SH-SY5Y (cell line): ENCODE data around the gene NPAS2.

ENCODE experiments used
- GATA2 ChIP-seq: IDR thresholded peaks from 2 replicates; pipeline ENCODE4 v1.6.1; 2011; ENCODE audit warnings: mild to moderate bottlenecking, low read depth, low read length
- GATA3 ChIP-seq: IDR thresholded peaks from 2 replicates; pipeline ENCODE4 v1.6.1; 2011; ENCODE audit warnings: low read depth, mild to moderate bottlenecking, low read length, moderate library complexity

- TF ChIP-seq GATA3 (no peak), GATA2 (no peak)
Observed at GRCh38 chr2:100845141-100845991, 25.4 kb downstream of the NPAS2 start.
